Measurements from ENCODE around the gene NF1. TPM values are rescaled to one million over a fixed set of nuclear protein-coding genes. Genes with fewer than 3 reads are reported as not detected.

NF1 gene
- total RNA-seq, 1 experiment from 2014 or later = 35.4 TPM

DNA sequence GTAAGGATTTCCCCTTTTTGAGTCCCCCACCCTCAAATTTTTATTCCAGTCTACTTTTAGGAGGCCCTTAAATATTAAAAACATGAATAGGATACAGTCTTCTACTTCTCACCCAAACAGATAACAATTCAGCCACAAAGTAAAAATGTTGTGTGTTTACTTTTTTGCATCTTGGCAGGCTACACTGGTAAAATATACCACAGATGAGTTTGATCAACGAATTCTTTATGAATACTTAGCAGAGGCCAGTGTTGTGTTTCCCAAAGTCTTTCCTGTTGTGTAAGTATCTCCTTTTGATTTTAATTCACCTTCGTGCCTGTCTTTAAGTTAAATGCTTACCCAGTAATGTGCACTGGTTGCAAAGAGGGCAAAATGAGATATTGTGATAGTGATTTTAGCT, 262.3 kb downstream of the NF1 start:
- no peak for ATAC-seq

GRCh38 chr17:31357839-31358394, 263.1 kb downstream of the NF1 start:
- H3K27me3 Mint-ChIP-seq (ENCODE audit: low read depth) = no peaks in the 10 kb centered on the region
- TF ChIP-seq ELF4 (CRISPR knock-in tag; IDR thresholded peaks at IDR 0.05; ENCODE audit: low read depth) (no peak), ESRRA (CRISPR knock-in tag; IDR thresholded peaks at IDR 0.05; ENCODE audit: borderline replicate concordance) (no peak), CREM (CRISPR knock-in tag; IDR thresholded peaks at IDR 0.05) (no peak)
- TF ChIP-seq, protein P1, sequence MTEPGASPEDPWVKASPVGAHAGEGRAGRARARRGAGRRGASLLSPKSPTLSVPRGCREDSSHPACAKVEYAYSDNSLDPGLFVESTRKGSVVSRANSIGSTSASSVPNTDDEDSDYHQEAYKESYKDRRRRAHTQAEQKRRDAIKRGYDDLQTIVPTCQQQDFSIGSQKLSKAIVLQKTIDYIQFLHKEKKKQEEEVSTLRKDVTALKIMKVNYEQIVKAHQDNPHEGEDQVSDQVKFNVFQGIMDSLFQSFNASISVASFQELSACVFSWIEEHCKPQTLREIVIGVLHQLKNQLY (CRISPR knock-in tag; IDR thresholded peaks at IDR 0.05) = no peak
- H3K36me3 Mint-ChIP-seq = peaks cover 24% of the 10 kb centered on the region
- H3K27ac Mint-ChIP-seq = no peak overlapping the region
- CTCF ChIA-PET = no interaction called here
- DNase-seq (ENCODE audit: low spot score) (no peak), ATAC-seq (no peak)
- POLR2A ChIA-PET = no interaction called here
- H3K9me3 Mint-ChIP-seq = no peaks in the 10 kb centered on the region
- H3K4me1 Mint-ChIP-seq = no peaks in the 10 kb centered on the region
- H3K4me3 Mint-ChIP-seq = no peak overlapping the region

More for the DNA sequence above, 262.3 kb downstream of the NF1 start:
- Mint-ChIP-seq H3K4me3 (no peak overlapping the region), H3K36me3 (peaks cover 24% of the 10 kb centered on the region), H3K4me1 (no peaks in the 10 kb centered on the region), H3K9me3 (no peaks in the 10 kb centered on the region), H3K27me3 (ENCODE audit: low read depth) (no peaks in the 10 kb centered on the region), H3K27ac (no peak overlapping the region)
- CTCF ChIA-PET = no interaction called here
- TF ChIP-seq ZNF138 (CRISPR knock-in tag; conservative IDR thresholded peaks at IDR 0.05) (no peak), NFATC4 (CRISPR knock-in tag; IDR thresholded peaks at IDR 0.05) (no peak)
- POLR2A ChIA-PET = no interaction called here
- no peak for DNase-seq (ENCODE audit: low spot score)

DNA sequence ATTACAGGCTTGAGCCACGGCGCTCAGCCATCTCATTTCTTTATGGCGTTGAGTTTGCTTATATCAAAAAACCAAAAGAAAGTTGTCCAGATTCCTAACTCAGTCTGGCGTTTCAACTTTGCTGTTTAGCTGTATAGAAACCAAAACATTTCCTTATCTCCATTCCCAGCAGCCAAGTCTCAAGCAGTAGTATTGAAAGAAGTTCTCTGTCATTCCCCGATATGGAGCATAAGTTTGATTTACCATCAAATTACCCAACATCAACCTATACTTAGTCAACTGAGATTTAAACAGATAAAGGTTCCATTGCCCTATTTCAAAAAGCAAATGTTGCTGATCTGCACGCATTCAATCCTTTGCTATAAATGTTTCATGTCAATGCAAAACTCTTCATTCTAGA, 269.2 kb downstream of the NF1 start:
- no peak for DNase-seq (ENCODE audit: low spot score)
- H3K27ac Mint-ChIP-seq = 0 out of 2 replicates have a peak overlapping the region, but pooled peaks have one; percentile 29
- peaks cover 9% of the 10 kb centered on the region; the same call in 1 of the 2 replicates for H3K4me1 Mint-ChIP-seq
- TF ChIP-seq MYBL2 (CRISPR knock-in tag; IDR thresholded peaks at IDR 0.05) = no peak
- H3K36me3 Mint-ChIP-seq = peaks cover 18% of the 10 kb centered on the region
- no peak overlapping the region for H3K4me3 Mint-ChIP-seq
- ATAC-seq = no peak
- no peaks in the 10 kb centered on the region for H3K27me3 Mint-ChIP-seq (ENCODE audit: low read depth)
- ChIA-PET CTCF (interaction anchor here (1.2 to 1.6 kb wide), 2 partner anchors 9 to 25 kb away, joined by 4 to 8 read pairs; no protein-coding TSS in a partner anchor), POLR2A (no interaction called here)
- H3K9me3 Mint-ChIP-seq = no peaks in the 10 kb centered on the region

- POLR2A ChIA-PET = no interaction called here
- Mint-ChIP-seq H3K9me3 (no peaks in the 10 kb centered on the region), H3K27ac (no peak overlapping the region), H3K27me3 (ENCODE audit: low read depth) (no peaks in the 10 kb centered on the region), H3K36me3 (peaks cover 8% of the 10 kb centered on the region), H3K4me1 (peaks cover 13% of the 10 kb centered on the region), H3K4me3 (no peak overlapping the region)
- CTCF ChIA-PET = interaction anchor here (0.7 to 2.2 kb wide), 2 partner anchors 12 to 23 kb away, joined by 3 to 13 read pairs; no protein-coding TSS in a partner anchor
- DNase-seq (ENCODE audit: low spot score) = no peak
- no peak for ATAC-seq
- TF ChIP-seq, protein P2, sequence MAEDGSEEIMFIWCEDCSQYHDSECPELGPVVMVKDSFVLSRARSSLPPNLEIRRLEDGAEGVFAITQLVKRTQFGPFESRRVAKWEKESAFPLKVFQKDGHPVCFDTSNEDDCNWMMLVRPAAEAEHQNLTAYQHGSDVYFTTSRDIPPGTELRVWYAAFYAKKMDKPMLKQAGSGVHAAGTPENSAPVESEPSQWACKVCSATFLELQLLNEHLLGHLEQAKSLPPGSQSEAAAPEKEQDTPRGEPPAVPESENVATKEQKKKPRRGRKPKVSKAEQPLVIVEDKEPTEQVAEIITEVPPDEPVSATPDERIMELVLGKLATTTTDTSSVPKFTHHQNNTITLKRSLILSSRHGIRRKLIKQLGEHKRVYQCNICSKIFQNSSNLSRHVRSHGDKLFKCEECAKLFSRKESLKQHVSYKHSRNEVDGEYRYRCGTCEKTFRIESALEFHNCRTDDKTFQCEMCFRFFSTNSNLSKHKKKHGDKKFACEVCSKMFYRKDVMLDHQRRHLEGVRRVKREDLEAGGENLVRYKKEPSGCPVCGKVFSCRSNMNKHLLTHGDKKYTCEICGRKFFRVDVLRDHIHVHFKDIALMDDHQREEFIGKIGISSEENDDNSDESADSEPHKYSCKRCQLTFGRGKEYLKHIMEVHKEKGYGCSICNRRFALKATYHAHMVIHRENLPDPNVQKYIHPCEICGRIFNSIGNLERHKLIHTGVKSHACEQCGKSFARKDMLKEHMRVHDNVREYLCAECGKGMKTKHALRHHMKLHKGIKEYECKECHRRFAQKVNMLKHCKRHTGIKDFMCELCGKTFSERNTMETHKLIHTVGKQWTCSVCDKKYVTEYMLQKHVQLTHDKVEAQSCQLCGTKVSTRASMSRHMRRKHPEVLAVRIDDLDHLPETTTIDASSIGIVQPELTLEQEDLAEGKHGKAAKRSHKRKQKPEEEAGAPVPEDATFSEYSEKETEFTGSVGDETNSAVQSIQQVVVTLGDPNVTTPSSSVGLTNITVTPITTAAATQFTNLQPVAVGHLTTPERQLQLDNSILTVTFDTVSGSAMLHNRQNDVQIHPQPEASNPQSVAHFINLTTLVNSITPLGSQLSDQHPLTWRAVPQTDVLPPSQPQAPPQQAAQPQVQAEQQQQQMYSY (CRISPR knock-in tag; IDR thresholded peaks at IDR 0.05) = no peak
- no peak for TF ChIP-seq AFF4 (CRISPR knock-in tag; IDR thresholded peaks at IDR 0.05; ENCODE audit: borderline replicate concordance)
- TF ChIP-seq NR3C1 (CRISPR knock-in tag; conservative IDR thresholded peaks at IDR 0.05; ENCODE audit: low read depth) = no peak
- TF ChIP-seq, protein P3, sequence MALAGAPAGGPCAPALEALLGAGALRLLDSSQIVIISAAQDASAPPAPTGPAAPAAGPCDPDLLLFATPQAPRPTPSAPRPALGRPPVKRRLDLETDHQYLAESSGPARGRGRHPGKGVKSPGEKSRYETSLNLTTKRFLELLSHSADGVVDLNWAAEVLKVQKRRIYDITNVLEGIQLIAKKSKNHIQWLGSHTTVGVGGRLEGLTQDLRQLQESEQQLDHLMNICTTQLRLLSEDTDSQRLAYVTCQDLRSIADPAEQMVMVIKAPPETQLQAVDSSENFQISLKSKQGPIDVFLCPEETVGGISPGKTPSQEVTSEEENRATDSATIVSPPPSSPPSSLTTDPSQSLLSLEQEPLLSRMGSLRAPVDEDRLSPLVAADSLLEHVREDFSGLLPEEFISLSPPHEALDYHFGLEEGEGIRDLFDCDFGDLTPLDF (CRISPR knock-in tag; IDR thresholded peaks at IDR 0.05) = no peak
- no peak for TF ChIP-seq OVOL2 (CRISPR knock-in tag; IDR thresholded peaks at IDR 0.05; ENCODE audit: borderline replicate concordance)
- no peak for TF ChIP-seq SOX15 (CRISPR knock-in tag; IDR thresholded peaks at IDR 0.05)
- TF ChIP-seq TEAD1 (CRISPR knock-in tag; IDR thresholded peaks at IDR 0.05) = no peak
- no peak for TF ChIP-seq ZNF416 (CRISPR knock-in tag; IDR thresholded peaks at IDR 0.05)
- no peak for TF ChIP-seq FOXP1 (CRISPR knock-in tag; IDR thresholded peaks at IDR 0.05; ENCODE audit: borderline replicate concordance)
- TF ChIP-seq GTF2I (CRISPR knock-in tag; conservative IDR thresholded peaks at IDR 0.05) = no peak
- TF ChIP-seq ZNF219 (CRISPR knock-in tag; IDR thresholded peaks at IDR 0.05; ENCODE audit: borderline replicate concordance) = no peak
- no peak for TF ChIP-seq JAZF1 (CRISPR knock-in tag; IDR thresholded peaks at IDR 0.05)
- TF ChIP-seq SP1 (CRISPR knock-in tag; conservative IDR thresholded peaks at IDR 0.05) = no peak
Observed at GRCh38 chr17:31366088-31366487, 271.3 kb downstream of the NF1 start.
